22Rv1 (cell line): ENCODE data around the gene TCF4.

Experiments used
- ZFX ChIP-seq: fragments of 450-650 bp; IDR thresholded peaks from 2 replicates; pipeline ENCODE4 v1.6.1; 2017; ENCODE audit warnings: antibody characterized with exemption, borderline replicate concordance
- TF ChIP-seq, protein P1 (sequence below): fragments of 450-650 bp; IDR thresholded peaks from 2 replicates; pipeline ENCODE4 v1.5.1; 2017; ENCODE audit warnings: mild to moderate bottlenecking

GRCh38 chr18:55244546-55244945 lies 343.4 kb downstream of the TCF4 start:
- TF ChIP-seq, protein P1, sequence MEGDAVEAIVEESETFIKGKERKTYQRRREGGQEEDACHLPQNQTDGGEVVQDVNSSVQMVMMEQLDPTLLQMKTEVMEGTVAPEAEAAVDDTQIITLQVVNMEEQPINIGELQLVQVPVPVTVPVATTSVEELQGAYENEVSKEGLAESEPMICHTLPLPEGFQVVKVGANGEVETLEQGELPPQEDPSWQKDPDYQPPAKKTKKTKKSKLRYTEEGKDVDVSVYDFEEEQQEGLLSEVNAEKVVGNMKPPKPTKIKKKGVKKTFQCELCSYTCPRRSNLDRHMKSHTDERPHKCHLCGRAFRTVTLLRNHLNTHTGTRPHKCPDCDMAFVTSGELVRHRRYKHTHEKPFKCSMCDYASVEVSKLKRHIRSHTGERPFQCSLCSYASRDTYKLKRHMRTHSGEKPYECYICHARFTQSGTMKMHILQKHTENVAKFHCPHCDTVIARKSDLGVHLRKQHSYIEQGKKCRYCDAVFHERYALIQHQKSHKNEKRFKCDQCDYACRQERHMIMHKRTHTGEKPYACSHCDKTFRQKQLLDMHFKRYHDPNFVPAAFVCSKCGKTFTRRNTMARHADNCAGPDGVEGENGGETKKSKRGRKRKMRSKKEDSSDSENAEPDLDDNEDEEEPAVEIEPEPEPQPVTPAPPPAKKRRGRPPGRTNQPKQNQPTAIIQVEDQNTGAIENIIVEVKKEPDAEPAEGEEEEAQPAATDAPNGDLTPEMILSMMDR = no peak
- no peak for TF ChIP-seq ZFX
